Natural killer cell (primary cell): ENCODE measurements around the gene SULT4A1. TPM values are rescaled to one million over a fixed set of nuclear protein-coding genes. Genes with fewer than 3 reads are reported as not detected.

Experiments
- ATAC-seq, 3 donors: fragments of 150-1000 bp in 2 of 3; fragments of 200-7000 bp in 1 of 3; cut with Tn5 transposase; 1 replicate in 1 of 3; 2 replicates in 2 of 3; pipeline ENCODE4 v1.10.0; 2021; ENCODE audit warnings: mild to moderate bottlenecking in 2 of 3, moderate library complexity in 2 of 3
- DNase-seq, 2 donors: peaks; one replicate each; pipeline versions ENCODE4 v3.0.0 to v3.0.0-alpha.2; 2013 to 2021; ENCODE audit warnings: mixed read lengths in 1 of 2
- H3K27ac ChIP-seq: one replicate; pipeline ENCODE4 v1.5.1; 2013; ENCODE audit warnings: mild to moderate bottlenecking, low read length
- H3K27me3 ChIP-seq: one replicate; pipeline ENCODE4 v1.6.1; 2013; ENCODE audit warnings: low read length; ENCODE audit not compliant: control insufficient read depth, insufficient read depth
- H3K36me3 ChIP-seq: one replicate; pipeline ENCODE4 v1.6.1; 2013; ENCODE audit warnings: low read length; ENCODE audit not compliant: control insufficient read depth, insufficient read depth
- H3K4me1 ChIP-seq: one replicate; pipeline ENCODE4 v1.6.1; 2013; ENCODE audit warnings: low read length; ENCODE audit not compliant: control insufficient read depth, insufficient read depth
- H3K4me3 ChIP-seq: one replicate; pipeline ENCODE4 v1.5.1; 2013; ENCODE audit warnings: low read length
- H3K9me3 ChIP-seq: one replicate; pipeline ENCODE4 v1.6.1; 2013; ENCODE audit warnings: low read length; ENCODE audit not compliant: control insufficient read depth, insufficient read depth
- H3K27ac Mint-ChIP-seq, 2 donors: one replicate each; pipeline ENCODE4 v1.8.0; 2022; ENCODE audit warnings: mild to moderate bottlenecking in 2 of 2, mixed read lengths in 2 of 2, moderate library complexity in 1 of 2
- H3K27me3 Mint-ChIP-seq, 2 donors: one replicate each; pipeline ENCODE4 v1.8.0; 2022; ENCODE audit warnings: low read depth in 2 of 2, mixed read lengths in 2 of 2
- H3K36me3 Mint-ChIP-seq: one replicate; pipeline ENCODE4 v1.8.0; 2022; ENCODE audit warnings: mixed read lengths
- H3K4me1 Mint-ChIP-seq, 2 donors: one replicate each; pipeline ENCODE4 v1.8.0; 2022; ENCODE audit warnings: mixed read lengths in 2 of 2
- H3K4me3 Mint-ChIP-seq: one replicate; pipeline ENCODE4 v1.8.0; 2022; ENCODE audit warnings: mild to moderate bottlenecking, moderate library complexity, mixed read lengths
- H3K9me3 Mint-ChIP-seq, 2 donors: one replicate each; pipeline ENCODE4 v1.8.0; 2022; ENCODE audit warnings: mixed read lengths in 2 of 2
- CTCF ChIP-seq: fragments of 200-600 bp; IDR thresholded peaks from one replicate; pipeline ENCODE4 v1.8.0; 2022; ENCODE audit warnings: antibody characterized with exemption
- WGBS: methylation state at CpG from one replicate; pipeline ENCODE4 v1.1.7; 2013; ENCODE audit warnings: missing lambda C conversion rate; ENCODE audit not compliant: insufficient coverage; 5-methylcytosine and 5-hydroxymethylcytosine counted together
- intact Hi-C: fragments of 100-400 bp; cut with micrococcal nuclease; formaldehyde crosslinking; loops from one replicate; pipeline ENCODE4 v1.14.2; 2022
- total RNA-seq, 4 donors: library from RNA; stranded (reverse); fragments of 120-200 nt in 1 of 4; gene quantifications; one replicate each; pipeline versions ENCODE4 v1.2.3 to v1.2.4, GENCODE V29; 2013 to 2022

SULT4A1 gene
- total RNA-seq, 3 donors from 2014 or later (not counting 1 experiment from before 2014, with no cell fraction given), result not detected

GRCh38 chr22:43882122-43882767, 19.9 kb upstream of the SULT4A1 start:
- Histone ChIP-seq H3K4me1 (peaks cover 13% of the 10 kb centered on the region), H3K36me3 (no peaks in the 10 kb centered on the region), H3K27me3 (no peaks in the 10 kb centered on the region), H3K9me3 (no peaks in the 10 kb centered on the region), H3K4me3 (no peak overlapping the region), H3K27ac (no peak overlapping the region)
- Mint-ChIP-seq H3K36me3 (no peaks in the 10 kb centered on the region), H3K4me3 (no peak overlapping the region), H3K27me3 (peaks cover 8 to 17% of the 10 kb centered on the region in 2 donors), H3K4me1 (peaks cover 12 to 26% of the 10 kb centered on the region in 2 donors), H3K27ac (no peak overlapping the region), H3K9me3 (peaks cover 0 to 2% of the 10 kb centered on the region in 2 donors)
- WGBS, result 81% methylated on average over 9 of the region's 9 CpGs
- intact Hi-C loops, result loop anchor here (5.0 kb wide), 1 partner anchor 65 kb away; no protein-coding TSS in a partner anchor
- DNase-seq, result no peak
- no peak for ATAC-seq
- TF ChIP-seq CTCF, result no peak

- Mint-ChIP-seq H3K9me3 (peaks cover 0 to 2% of the 10 kb centered on the region in 2 donors), H3K36me3 (no peaks in the 10 kb centered on the region), H3K4me3 (no peak overlapping the region), H3K4me1 (peaks cover 12 to 26% of the 10 kb centered on the region in 2 donors), H3K27ac (no peak overlapping the region), H3K27me3 (peaks cover 0 to 15% of the 10 kb centered on the region in 2 donors)
- 82% methylated on average over 19 of the region's 19 CpGs for WGBS
- ATAC-seq, result no peak
- no peak overlapping the region for H3K4me3 ChIP-seq
- DNase-seq, result no peak
- no peaks in the 10 kb centered on the region for H3K9me3 ChIP-seq
- TF ChIP-seq CTCF, result no peak
- intact Hi-C loops, result loop anchor here (5.0 kb wide), 1 partner anchor 66 kb away; no protein-coding TSS in a partner anchor
- no peaks in the 10 kb centered on the region for H3K36me3 ChIP-seq
- no peak overlapping the region for H3K27ac ChIP-seq
- no peaks in the 10 kb centered on the region for H3K27me3 ChIP-seq
- peaks cover 13% of the 10 kb centered on the region for H3K4me1 ChIP-seq
These were observed 19.1 kb upstream of the SULT4A1 start for GRCh38 chr22:43881091-43882061.

- no peaks in the 10 kb centered on the region for H3K36me3 Mint-ChIP-seq
- H3K27ac Mint-ChIP-seq, result no peak overlapping the region
- Histone ChIP-seq H3K4me1 (peaks cover 13% of the 10 kb centered on the region), H3K9me3 (no peaks in the 10 kb centered on the region), H3K4me3 (no peak overlapping the region), H3K27ac (no peak overlapping the region), H3K36me3 (no peaks in the 10 kb centered on the region), H3K27me3 (no peaks in the 10 kb centered on the region)
- DNase-seq (no peak), ATAC-seq (no peak)
- H3K4me1 Mint-ChIP-seq, result peaks cover 12 to 25% of the 10 kb centered on the region in 2 donors
- no peak for TF ChIP-seq CTCF
- H3K4me3 Mint-ChIP-seq, result no peak overlapping the region
- H3K27me3 Mint-ChIP-seq, result peaks cover 6 to 20% of the 10 kb centered on the region in 2 donors
- intact Hi-C loops, result loop anchor here (5.0 kb wide), 1 partner anchor 67 kb away; no protein-coding TSS in a partner anchor
- WGBS, result 85% methylated on average over 15 of the region's 15 CpGs
- peaks cover 0 to 2% of the 10 kb centered on the region in 2 donors for H3K9me3 Mint-ChIP-seq
These were observed 18.3 kb upstream of the SULT4A1 start for GRCh38 chr22:43880541-43880991.
